ENCODE measurements around the gene MAB21L4.

MAB21L4 gene

DNA sequence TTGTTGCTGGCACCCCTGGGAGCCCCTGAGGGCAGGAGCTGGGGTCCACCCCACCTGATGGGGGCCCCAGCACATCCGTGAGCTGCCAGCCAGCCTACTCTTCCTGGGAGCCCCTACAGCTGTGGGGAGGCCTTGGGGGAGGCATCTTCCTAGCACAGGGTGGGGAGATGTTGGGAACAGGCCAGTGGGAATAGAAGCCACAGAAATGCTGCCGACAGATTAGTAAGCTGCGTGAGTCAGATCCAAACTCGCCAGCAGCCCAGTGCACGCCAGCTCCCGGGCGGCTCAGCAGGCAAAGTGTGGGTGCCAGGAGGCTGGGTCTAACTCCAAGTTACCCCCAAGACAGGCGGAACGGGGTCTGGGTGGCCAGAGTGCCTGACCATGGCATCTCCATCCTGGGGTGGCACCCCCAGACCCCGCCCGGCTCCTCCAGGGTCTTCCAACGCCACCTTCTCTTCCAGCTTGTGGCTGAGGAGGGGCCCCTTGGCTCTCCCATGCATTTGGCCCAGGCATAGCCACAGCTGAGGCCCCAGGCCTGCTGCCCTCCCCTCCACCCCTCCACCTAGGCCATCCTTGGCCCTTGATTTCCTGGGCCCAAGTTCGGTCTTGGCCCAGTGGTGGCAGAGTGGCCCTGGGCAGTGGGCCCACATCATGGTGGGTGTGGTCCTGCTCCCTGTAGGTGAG is 25.5 kb upstream of the MAB21L4 start:
- Histone ChIP-seq H3K27me3 (replicated peaks; ENCODE audit: control insufficient read depth, insufficient read depth, low read length) (no peaks in the 10 kb centered on the region), H3K4me3 (replicated peaks; ENCODE audit: low read depth, low read length) (no peak overlapping the region), H3K36me3 (ENCODE audit: control insufficient read depth, insufficient read depth, low read length) (no peaks in the 10 kb centered on the region)
- DNase-seq (ENCODE audit: extremely low read depth, insufficient read length) = no peak
- TF ChIP-seq, protein P1, sequence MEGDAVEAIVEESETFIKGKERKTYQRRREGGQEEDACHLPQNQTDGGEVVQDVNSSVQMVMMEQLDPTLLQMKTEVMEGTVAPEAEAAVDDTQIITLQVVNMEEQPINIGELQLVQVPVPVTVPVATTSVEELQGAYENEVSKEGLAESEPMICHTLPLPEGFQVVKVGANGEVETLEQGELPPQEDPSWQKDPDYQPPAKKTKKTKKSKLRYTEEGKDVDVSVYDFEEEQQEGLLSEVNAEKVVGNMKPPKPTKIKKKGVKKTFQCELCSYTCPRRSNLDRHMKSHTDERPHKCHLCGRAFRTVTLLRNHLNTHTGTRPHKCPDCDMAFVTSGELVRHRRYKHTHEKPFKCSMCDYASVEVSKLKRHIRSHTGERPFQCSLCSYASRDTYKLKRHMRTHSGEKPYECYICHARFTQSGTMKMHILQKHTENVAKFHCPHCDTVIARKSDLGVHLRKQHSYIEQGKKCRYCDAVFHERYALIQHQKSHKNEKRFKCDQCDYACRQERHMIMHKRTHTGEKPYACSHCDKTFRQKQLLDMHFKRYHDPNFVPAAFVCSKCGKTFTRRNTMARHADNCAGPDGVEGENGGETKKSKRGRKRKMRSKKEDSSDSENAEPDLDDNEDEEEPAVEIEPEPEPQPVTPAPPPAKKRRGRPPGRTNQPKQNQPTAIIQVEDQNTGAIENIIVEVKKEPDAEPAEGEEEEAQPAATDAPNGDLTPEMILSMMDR (IDR thresholded peaks at IDR 0.05; ENCODE audit: insufficient read depth, low read length, poor library complexity, severe bottlenecking) = no peak

DNA sequence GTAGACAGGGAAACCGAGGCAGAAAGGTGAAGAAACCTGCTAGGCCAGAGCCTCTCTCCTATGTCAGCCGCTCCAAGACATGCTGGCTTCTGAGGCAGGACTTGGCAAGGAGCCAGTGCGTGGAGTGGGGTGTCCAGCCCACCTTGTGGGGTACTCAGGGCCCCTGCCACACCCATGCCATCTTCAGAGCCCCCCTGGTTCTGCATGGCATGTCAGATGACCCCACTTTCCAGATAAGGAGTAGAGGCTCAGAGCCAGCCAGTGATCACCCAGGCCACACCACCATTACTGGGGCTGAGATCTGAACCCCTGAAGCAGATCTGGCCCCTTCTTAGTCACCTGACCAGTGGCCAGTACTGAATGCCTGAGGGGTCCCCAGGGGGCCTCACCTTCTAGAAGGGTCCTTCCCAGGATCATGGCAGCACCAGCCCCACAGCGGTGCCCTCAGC is 24.9 kb upstream of the MAB21L4 start:
- no peaks in the 10 kb centered on the region; the same call in 1 of the 2 replicates for H3K27me3 ChIP-seq (replicated peaks; ENCODE audit: control insufficient read depth, insufficient read depth, low read length)
- H3K36me3 ChIP-seq (ENCODE audit: control insufficient read depth, insufficient read depth, low read length) = no peaks in the 10 kb centered on the region
- no peak for DNase-seq (ENCODE audit: extremely low read depth, insufficient read length)
- no peak overlapping the region for H3K4me3 ChIP-seq (replicated peaks; ENCODE audit: low read depth, low read length)
- TF ChIP-seq, protein P1 (IDR thresholded peaks at IDR 0.05; ENCODE audit: insufficient read depth, low read length, poor library complexity, severe bottlenecking) = no peak

DNA sequence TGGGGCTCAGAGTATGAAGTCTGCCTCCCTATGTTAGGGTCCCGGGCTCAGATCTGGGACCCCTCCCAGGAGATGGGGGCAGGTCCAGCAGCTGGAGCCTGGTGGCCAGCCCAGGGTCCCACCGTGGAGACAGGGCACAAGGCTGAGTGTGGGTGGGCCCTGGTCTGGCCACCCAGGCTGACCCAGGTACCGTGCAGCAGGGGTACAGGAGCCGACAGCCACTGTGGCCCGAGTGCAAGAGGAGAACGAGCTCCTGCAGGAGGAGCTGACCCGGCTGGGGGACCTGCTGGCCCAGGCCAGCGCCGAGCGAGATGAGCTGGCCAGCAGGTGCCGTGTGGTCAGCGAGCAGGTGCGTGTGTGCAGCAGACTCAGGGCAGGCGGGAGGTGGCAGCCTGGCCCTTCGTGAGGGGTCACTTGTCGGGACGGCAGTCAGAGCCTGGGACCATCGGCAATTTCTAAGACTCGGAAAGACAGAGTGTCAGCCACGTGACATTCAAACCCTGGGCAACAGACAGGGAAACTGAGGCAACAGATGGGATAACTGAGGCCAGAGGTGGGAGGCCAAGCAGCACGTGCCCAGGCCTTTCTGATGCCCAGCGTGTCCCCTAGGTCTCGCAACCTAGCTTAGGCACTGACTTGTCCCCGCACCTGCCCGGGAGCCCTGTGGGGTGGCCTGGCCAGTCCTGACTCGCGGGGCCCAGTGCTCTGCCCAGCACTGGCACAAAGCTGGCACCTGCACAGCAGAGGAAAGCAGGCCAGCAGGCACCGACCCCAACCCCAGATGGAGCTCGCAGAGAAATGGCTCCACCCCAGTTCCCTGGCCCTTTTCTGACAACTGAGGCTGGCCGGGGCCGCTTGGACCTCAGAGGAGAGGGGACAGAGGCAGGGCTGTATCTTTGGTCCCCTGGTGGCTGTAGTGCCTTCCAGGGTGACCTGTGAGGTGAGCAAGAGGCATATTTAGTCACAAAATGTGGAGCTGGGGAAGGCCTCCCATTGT is 24.1 kb upstream of the MAB21L4 start:
- Histone ChIP-seq H3K4me3 (replicated peaks; ENCODE audit: low read depth, low read length) (no peak overlapping the region), H3K27me3 (replicated peaks; ENCODE audit: control insufficient read depth, insufficient read depth, low read length) (no peaks in the 10 kb centered on the region; the same call in 1 of the 2 replicates), H3K36me3 (ENCODE audit: control insufficient read depth, insufficient read depth, low read length) (no peaks in the 10 kb centered on the region)
- DNase-seq (ENCODE audit: extremely low read depth, insufficient read length) = no peak
- TF ChIP-seq, protein P1 (IDR thresholded peaks at IDR 0.05; ENCODE audit: insufficient read depth, low read length, poor library complexity, severe bottlenecking) = no peak

DNA sequence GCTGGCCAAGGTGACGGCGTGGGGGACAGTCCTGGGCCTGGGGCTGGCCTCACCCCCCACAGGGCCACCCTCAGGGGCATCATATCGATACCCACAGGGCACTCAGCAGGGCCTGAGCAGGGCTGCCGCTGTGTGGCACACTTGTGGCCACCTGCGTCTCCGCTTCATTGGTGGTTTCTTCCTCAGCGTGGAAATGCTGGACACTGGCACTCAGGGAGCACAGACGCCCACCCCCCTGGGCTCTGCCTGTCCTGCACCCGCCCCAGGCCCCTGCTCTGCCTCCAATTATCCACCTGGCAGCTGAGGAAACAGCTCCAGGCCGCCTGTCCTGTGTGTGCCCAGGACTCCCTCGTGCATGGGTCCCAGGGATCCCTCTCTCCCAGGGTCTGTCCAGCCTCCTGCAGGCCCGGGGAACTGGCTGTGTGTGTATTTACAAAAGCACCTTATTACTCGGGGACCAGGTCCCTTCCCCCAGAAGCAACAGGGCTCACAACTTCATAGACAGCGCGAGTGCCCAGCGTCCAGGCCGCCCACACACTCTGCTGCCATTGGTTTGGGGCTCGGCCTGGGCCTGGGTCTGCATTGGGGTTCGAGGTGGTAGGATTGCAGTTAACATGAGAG is 23.3 kb upstream of the MAB21L4 start:
- H3K27me3 ChIP-seq (replicated peaks; ENCODE audit: control insufficient read depth, insufficient read depth, low read length) = no peaks in the 10 kb centered on the region; the same call in 1 of the 2 replicates
- DNase-seq (ENCODE audit: extremely low read depth, insufficient read length) = no peak
- TF ChIP-seq, protein P1 (IDR thresholded peaks at IDR 0.05; ENCODE audit: insufficient read depth, low read length, poor library complexity, severe bottlenecking) = no peak
- no peak overlapping the region for H3K4me3 ChIP-seq (replicated peaks; ENCODE audit: low read depth, low read length)
- H3K36me3 ChIP-seq (ENCODE audit: control insufficient read depth, insufficient read depth, low read length) = no peaks in the 10 kb centered on the region

DNA sequence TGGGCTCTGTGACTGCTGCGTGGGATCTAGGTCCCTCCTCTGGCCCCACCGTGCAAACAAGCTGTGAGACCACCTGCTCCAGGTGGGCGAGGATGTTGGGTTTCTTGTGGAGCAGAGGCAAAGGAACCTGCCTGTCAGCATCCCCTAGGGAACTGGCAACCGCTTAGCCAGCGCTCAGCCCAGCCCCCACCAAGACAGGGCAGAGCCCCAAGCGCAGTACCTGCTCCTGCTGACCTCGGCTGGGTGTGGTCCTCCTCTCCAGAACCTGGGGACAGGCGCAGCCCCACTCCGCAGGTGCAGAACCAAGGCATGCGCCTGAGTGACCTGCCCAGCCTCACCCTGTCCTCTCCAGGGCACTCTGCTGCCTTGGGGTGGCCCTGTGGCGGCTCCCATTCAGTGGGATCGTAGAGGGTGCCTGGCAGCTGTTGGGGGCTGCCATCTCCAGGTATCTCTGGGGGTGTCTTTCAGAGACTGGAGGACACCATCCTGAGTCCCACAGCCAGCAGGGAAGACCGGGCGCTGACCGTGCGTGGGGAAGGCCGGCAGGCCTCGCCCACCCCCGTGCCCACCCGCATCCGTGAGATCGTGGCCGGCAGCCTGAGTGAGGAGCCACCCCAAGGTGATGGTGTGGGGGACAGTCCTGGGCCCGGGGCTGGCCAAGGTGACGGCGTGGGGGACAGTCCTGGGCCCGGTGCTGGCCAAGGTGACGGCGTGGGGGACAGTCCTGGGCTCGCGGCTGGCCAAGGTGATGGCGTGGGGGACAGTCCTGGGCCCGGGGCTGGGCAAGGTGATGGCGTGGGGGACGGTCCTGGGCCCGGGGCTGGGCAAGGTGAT is 22.5 kb upstream of the MAB21L4 start:
- Histone ChIP-seq H3K36me3 (ENCODE audit: control insufficient read depth, insufficient read depth, low read length) (no peaks in the 10 kb centered on the region), H3K27me3 (replicated peaks; ENCODE audit: control insufficient read depth, insufficient read depth, low read length) (no peaks in the 10 kb centered on the region; the same call in 1 of the 2 replicates), H3K4me3 (replicated peaks; ENCODE audit: low read depth, low read length) (no peak overlapping the region)
- TF ChIP-seq, protein P1 (IDR thresholded peaks at IDR 0.05; ENCODE audit: insufficient read depth, low read length, poor library complexity, severe bottlenecking) = no peak
- no peak for DNase-seq (ENCODE audit: extremely low read depth, insufficient read length)

Measured in GM06990 (cell line).